Activated effector memory CD4-positive, alpha-beta T cell treated with Interleukin-2 at 50 U/mL for 16 hours (primary cell): ENCODE results near the gene HAGHL.

Source experiments
- DNase-seq: peaks from one replicate; pipeline ENCODE4 v3.0.0-alpha.2; 2020

HAGHL gene

GRCh38 chr16:776824-777223 lies 49.9 kb downstream of the HAGHL start:
- DNase-seq = no peak

- no peak for DNase-seq
These were observed 50.9 kb downstream of the HAGHL start for GRCh38 chr16:777826-778225.

- DNase-seq = no peak
These were observed 51.5 kb downstream of the HAGHL start for GRCh38 chr16:778447-778846.

GRCh38 chr16:778909-779527 lies 52.1 kb downstream of the HAGHL start:
- no peak for DNase-seq
